MG63 (cell line): Measurements from ENCODE around the gene CAPG. TPM values are rescaled to one million over a fixed set of nuclear protein-coding genes. Genes with fewer than 3 reads are reported as not detected.
"Not testable (repeated sequence)": the region's sequence is repeated elsewhere in the genome, so short reads cannot be mapped to it uniquely, and the experiment has no call there.

Source experiments
- DNase-seq: peaks from one replicate; pipeline ENCODE4 v3.0.0-alpha.2; 2020
- H3K27me3 ChIP-seq: fragments of 250-450 bp; sonication (Bioruptor Pico); 2 replicates; pipeline ENCODE4 v1.5.1; 2020; ENCODE audit warnings: mild to moderate bottlenecking, moderate library complexity
- H3K36me3 ChIP-seq: fragments of 250-450 bp; sonication (Bioruptor Pico); 2 replicates; pipeline ENCODE4 v1.5.1; 2020; ENCODE audit warnings: mild to moderate bottlenecking, moderate library complexity
- H3K4me3 ChIP-seq: fragments of 250-450 bp; sonication (Bioruptor Pico); 2 replicates; pipeline ENCODE4 v1.5.1; 2020; ENCODE audit warnings: mild to moderate bottlenecking, moderate library complexity
- H3K9me3 ChIP-seq: fragments of 250-450 bp; sonication (Bioruptor Pico); 2 replicates; pipeline ENCODE4 v1.5.1; 2020; ENCODE audit warnings: mild to moderate bottlenecking, moderate library complexity
- total RNA-seq: library from RNA; depleted of rRNA; stranded (reverse); fragments of >200 nt; shearing (Covaris generic); gene quantifications from 2 replicates; pipeline ENCODE4 v1.2.3, GENCODE V29; 2014; ENCODE audit warnings: low replicate concordance

CAPG gene
- total RNA-seq, 1 experiment from 2014 or later = 538 TPM

GRCh38 chr2:85429924-85430289 is 19.7 kb upstream of the CAPG start:
- Histone ChIP-seq H3K36me3 (no peaks in the 10 kb centered on the region), H3K4me3 (no peak overlapping the region), H3K27me3 (no peaks in the 10 kb centered on the region), H3K9me3 (no peaks in the 10 kb centered on the region)
- no peak for DNase-seq

GRCh38 chr2:85429213-85429923 is 19.2 kb upstream of the CAPG start:
- H3K9me3 ChIP-seq = no peaks in the 10 kb centered on the region
- H3K27me3 ChIP-seq = no peaks in the 10 kb centered on the region
- H3K4me3 ChIP-seq = no peak overlapping the region
- no peak for DNase-seq
- H3K36me3 ChIP-seq = no peaks in the 10 kb centered on the region

DNA sequence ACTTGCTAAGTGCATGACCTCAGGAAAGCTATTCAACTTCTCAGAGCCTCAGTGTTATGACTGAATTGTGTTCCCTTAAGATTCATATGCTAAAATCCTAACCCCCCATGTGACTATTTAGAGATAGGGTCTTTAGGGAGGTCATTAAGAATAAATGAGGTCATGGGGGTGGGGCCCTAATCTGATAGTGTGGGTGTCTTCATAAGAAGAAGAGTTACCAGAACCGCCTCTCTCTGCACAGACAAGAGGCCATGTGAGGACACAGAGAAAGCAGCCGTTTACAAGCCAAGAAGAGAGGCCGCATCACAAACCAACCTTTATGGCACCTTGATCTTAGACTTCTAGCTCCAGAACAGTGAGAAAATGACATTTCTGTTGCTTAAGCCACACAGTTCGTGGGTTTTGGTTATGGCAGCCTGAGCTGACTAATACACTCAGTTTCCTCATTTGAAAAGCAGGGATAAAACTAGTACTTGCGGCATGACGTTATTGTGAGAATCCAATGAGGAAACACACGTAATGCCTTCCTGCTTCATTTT is 18.2 kb upstream of the CAPG start:
- no peaks in the 10 kb centered on the region for H3K36me3 ChIP-seq
- no peaks in the 10 kb centered on the region for H3K9me3 ChIP-seq
- H3K4me3 ChIP-seq = no peak overlapping the region
- no peaks in the 10 kb centered on the region for H3K27me3 ChIP-seq
- no peak for DNase-seq

GRCh38 chr2:85427300-85427835 is 17.2 kb upstream of the CAPG start:
- H3K9me3 ChIP-seq = no peaks in the 10 kb centered on the region
- H3K36me3 ChIP-seq = no peaks in the 10 kb centered on the region
- DNase-seq = no peak
- H3K27me3 ChIP-seq = no peaks in the 10 kb centered on the region
- H3K4me3 ChIP-seq = no peak overlapping the region

DNA sequence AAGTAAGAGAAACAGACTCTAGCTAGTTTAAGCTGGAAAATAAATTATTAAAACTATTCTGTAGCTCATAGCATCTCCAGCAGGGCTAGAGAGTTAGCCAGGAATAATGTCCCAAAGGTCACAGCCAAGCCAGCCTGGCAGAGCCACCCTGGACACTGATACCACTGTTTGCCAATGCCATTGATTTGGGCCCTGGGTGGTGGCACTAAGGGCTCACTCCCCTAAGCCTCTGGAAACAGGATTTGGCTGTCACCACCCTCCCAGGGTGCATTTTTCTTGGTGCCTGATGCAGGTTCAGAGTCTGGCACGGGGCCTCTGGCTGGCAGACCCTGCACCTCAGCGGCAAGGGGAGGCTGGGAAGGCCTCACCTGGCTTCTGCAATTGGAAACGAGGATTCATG is 15.4 kb upstream of the CAPG start:
- Histone ChIP-seq H3K9me3 (no peaks in the 10 kb centered on the region), H3K4me3 (no peak overlapping the region), H3K36me3 (no peaks in the 10 kb centered on the region), H3K27me3 (no peaks in the 10 kb centered on the region)
- DNase-seq = no peak

DNA sequence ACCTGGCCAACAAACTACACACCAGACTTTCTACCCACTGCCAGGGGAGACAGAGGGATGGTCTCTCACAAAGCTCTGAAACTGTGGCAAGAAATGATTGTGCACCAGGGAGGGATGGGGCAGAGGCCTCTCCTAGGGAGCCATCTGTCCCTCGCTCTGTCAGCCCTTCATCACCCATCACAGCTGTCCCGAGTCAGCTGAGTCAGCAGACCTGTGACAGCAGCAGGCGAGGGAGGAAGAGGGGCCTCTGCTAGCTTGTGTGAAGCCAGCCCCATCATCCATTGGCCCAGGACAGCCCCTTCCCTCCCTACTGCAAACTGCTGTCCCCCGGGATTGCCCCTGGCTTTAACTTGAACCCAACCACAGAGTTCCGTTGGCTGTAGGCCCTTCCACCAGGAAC is 13.4 kb upstream of the CAPG start:
- H3K9me3 ChIP-seq = no peaks in the 10 kb centered on the region
- no peak overlapping the region for H3K4me3 ChIP-seq
- DNase-seq = no peak
- no peaks in the 10 kb centered on the region for H3K27me3 ChIP-seq
- H3K36me3 ChIP-seq = no peaks in the 10 kb centered on the region

DNA sequence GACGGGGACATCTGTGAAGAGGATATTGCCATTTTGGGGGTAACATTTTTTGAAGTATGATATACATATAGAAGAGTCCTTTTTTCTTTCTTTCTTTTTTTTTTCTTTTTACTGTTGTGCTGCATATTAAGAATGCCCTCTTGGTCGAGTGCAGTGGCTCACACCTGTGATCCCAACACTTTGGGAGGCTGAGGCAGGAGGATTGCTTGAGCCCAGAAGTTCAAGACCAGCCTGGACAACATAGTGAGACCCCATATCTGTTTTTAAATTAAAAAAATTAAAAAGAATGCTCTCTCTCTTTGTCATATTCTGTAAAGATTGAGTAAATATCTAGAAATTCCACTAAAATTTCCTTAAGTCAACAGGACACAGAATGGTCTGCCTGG is 11.9 kb upstream of the CAPG start:
- Histone ChIP-seq H3K27me3 (no peaks in the 10 kb centered on the region), H3K9me3 (no peaks in the 10 kb centered on the region), H3K36me3 (no peaks in the 10 kb centered on the region), H3K4me3 (no peak overlapping the region)
- no peak for DNase-seq

DNA sequence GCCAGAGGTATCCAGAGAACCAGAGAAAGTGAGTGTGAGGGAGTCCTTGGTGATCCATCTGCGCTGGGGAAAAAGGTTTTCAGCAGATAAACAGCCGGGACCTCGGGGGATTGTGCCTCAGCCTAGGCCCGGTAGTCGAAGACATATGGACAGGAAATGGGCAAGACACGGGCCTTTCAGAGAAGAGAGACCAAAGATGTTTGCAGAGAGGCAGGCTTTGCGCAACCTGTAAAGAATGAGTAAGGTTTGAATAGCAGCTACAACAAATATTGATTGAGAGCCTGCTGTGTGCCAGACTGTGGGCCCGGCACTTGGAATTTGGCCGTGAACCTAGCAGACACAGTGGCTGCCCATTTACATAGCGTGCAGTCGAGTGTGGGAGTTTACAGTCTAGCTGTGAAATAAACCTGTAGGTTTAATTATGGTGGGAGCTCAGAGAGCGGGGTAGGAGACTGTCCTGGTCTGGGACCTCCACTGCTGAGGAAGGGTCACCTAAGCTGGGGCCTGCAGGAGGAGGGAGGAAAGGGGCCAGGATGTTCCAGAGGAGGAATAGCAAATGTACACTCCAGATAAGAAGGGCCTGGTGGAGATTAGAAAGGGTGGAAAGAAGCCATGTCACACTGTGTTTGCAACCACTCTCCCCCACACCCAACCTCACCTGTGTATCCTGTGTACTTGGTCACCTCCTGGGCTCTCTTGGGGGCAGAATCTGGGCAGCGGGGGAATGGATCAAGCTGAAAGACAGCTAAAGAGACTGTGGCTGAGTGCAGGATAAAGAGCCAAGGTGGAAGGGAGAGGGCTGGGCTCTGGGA is 11.3 kb upstream of the CAPG start:
- peak; percentile 79 for DNase-seq
- Histone ChIP-seq H3K36me3 (no peaks in the 10 kb centered on the region), H3K9me3 (no peaks in the 10 kb centered on the region), H3K27me3 (no peaks in the 10 kb centered on the region), H3K4me3 (no peak overlapping the region)

DNA sequence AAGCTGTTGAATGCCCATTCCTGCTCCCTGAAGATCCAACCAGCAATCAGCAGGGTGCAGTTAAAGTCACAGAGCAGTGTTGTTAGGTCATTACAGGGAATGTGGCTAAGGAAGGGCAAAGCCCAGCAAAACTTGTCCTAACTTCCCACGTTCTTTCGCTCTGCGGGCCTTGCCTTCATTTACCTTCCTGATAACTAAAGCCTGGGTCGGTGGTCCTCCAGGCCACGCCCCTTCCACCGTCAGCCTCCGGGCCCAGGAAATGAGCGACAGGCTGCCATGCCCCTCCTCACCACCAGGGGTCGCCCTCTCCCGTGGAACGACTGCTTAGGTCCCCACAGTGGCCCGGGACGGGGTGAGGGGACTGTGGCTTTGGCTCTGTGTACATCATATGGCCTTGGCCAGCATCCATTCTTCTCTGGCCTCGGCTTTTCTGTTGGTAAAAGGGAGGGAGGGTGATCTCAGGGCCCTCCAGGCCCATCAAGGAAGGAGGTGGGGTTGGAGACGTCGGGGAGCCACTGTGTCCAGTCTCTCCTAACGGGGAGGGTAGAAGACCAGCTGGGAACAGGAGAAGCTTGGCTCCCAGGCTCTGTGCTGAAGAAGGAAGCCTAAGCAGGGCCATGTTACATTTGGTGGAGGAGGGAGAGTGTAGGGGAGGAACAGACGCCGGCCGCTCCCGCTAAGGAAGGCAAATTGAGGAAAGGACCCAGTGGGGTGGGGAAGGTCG is 10.5 kb upstream of the CAPG start:
- DNase-seq = peak; percentile 84
- no peaks in the 10 kb centered on the region for H3K27me3 ChIP-seq
- no peaks in the 10 kb centered on the region for H3K36me3 ChIP-seq
- H3K4me3 ChIP-seq = no peak overlapping the region
- H3K9me3 ChIP-seq = no peaks in the 10 kb centered on the region

DNA sequence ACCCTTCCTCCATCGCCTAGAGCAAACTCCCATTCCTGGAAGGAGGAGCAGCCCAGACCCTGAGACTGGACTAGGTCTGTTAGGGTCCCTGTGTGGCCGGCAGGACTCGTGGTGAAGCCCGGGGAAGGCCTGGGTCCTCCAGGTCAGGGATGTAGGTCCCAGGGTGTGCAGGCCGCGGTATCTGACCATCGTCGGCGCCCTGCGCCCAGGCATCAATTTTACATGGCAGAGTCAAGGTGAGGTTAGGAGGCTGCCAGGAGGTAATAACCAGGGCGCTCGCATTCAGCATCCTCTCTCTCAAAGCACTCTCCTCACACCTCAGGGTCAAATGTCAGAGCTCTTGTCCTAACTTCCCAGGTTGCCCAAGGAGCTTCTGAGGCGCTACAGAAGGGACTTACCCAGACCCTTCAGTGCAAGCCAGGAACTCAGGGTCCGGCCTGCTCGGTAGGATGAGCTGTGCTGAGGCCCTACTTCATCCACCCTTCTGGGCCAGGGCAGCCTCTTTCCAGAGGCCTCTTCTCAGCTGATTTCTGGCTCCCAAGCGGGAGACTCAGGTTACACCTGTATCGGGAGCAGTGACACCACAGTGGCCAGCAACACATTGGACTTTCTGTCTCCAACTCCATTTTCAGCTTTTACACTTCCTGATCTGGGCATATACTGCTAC is 9.0 kb upstream of the CAPG start:
- Histone ChIP-seq H3K9me3 (no peaks in the 10 kb centered on the region), H3K4me3 (peak overlapping the region; percentile 60), H3K36me3 (no peaks in the 10 kb centered on the region), H3K27me3 (no peaks in the 10 kb centered on the region)
- no peak for DNase-seq

- Histone ChIP-seq H3K4me3 (peak within 1 kb of the TSS; percentile 60), H3K27me3 (no peaks in the 10 kb centered on the region), H3K36me3 (no peaks in the 10 kb centered on the region), H3K9me3 (no peaks in the 10 kb centered on the region)
- peak; percentile 90 for DNase-seq
Observed at GRCh38 chr2:85418132-85419008, 8.2 kb upstream of the CAPG start, which contains the start of gene SH2D6. TSS of gene SH2D6 (plus strand) at chr2:85418714. CDS start at chr2:85429466, 10,752 bp downstream.

GRCh38 chr2:85415980-85416650 is 5.9 kb upstream of the CAPG start:
- Histone ChIP-seq H3K36me3 (no peaks in the 10 kb centered on the region), H3K27me3 (no peaks in the 10 kb centered on the region), H3K4me3 (no peak overlapping the region), H3K9me3 (no peaks in the 10 kb centered on the region)
- no peak for DNase-seq

- no peak for DNase-seq
- Histone ChIP-seq H3K27me3 (no peaks in the 10 kb centered on the region), H3K36me3 (no peaks in the 10 kb centered on the region; the same call in 1 of the 2 replicates), H3K9me3 (no peaks in the 10 kb centered on the region), H3K4me3 (no peak overlapping the region)
Observed at GRCh38 chr2:85414761-85415553, 4.8 kb upstream of the CAPG start.

DNA sequence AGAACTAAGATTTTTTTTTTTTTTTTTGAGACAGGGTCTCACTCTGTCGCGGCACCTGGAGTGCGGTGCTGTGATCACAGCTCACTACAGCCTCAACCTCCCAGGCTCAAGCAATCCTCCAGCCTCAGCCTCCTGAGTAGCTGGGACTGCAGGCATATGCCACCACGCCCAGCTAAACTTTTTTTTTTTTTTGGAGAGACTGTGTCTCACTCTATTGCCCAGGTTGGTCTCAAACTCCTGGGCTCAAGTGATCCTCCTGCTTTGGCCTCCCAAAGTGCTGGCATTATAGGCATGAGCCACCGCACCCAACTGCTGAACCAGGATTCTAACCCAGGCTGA is 4.2 kb upstream of the CAPG start:
- not testable (repeated sequence) for H3K36me3 ChIP-seq, H3K27me3 ChIP-seq, DNase-seq, H3K9me3 ChIP-seq
- peak overlapping the region; percentile 58; the same call in 1 of the 2 replicates for H3K4me3 ChIP-seq
